Fibroblast of pulmonary artery (primary cell): ENCODE measurements around the gene PLCH2.

ENCODE experiments used
- DNase-seq: peaks from one replicate; pipeline ENCODE4 v3.0.0-alpha.2; 2010; ENCODE audit warnings: low read depth
- H3K4me3 ChIP-seq: replicated peaks from 2 replicates; pipeline ENCODE4 v1.5.1; 2011; ENCODE audit warnings: low read depth, mild to moderate bottlenecking, control low read depth, low read length, moderate library complexity
- TF ChIP-seq, protein P1 (sequence below): IDR thresholded peaks from 2 replicates; pipeline ENCODE4 v1.5.1; 2011; ENCODE audit warnings: mild to moderate bottlenecking, control low read depth, low read length, inconsistent platforms; ENCODE audit errors: missing control alignments

Gene PLCH2

GRCh38 chr1:2460996-2461751 is 14.9 kb upstream of the PLCH2 start:
- no peak overlapping the region for H3K4me3 ChIP-seq
- no peak for DNase-seq
- TF ChIP-seq, protein P1, sequence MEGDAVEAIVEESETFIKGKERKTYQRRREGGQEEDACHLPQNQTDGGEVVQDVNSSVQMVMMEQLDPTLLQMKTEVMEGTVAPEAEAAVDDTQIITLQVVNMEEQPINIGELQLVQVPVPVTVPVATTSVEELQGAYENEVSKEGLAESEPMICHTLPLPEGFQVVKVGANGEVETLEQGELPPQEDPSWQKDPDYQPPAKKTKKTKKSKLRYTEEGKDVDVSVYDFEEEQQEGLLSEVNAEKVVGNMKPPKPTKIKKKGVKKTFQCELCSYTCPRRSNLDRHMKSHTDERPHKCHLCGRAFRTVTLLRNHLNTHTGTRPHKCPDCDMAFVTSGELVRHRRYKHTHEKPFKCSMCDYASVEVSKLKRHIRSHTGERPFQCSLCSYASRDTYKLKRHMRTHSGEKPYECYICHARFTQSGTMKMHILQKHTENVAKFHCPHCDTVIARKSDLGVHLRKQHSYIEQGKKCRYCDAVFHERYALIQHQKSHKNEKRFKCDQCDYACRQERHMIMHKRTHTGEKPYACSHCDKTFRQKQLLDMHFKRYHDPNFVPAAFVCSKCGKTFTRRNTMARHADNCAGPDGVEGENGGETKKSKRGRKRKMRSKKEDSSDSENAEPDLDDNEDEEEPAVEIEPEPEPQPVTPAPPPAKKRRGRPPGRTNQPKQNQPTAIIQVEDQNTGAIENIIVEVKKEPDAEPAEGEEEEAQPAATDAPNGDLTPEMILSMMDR = no peak

GRCh38 chr1:2462819-2463218 is 13.3 kb upstream of the PLCH2 start:
- no peak for DNase-seq
- TF ChIP-seq, protein P1 = no peak
- H3K4me3 ChIP-seq = no peak overlapping the region

GRCh38 chr1:2463396-2463795 is 12.7 kb upstream of the PLCH2 start:
- TF ChIP-seq, protein P1 = no peak
- no peak for DNase-seq
- H3K4me3 ChIP-seq = no peak overlapping the region

GRCh38 chr1:2465371-2466269 is 10.5 kb upstream of the PLCH2 start:
- no peak overlapping the region for H3K4me3 ChIP-seq
- DNase-seq = no peak
- TF ChIP-seq, protein P1 = no peak

DNA sequence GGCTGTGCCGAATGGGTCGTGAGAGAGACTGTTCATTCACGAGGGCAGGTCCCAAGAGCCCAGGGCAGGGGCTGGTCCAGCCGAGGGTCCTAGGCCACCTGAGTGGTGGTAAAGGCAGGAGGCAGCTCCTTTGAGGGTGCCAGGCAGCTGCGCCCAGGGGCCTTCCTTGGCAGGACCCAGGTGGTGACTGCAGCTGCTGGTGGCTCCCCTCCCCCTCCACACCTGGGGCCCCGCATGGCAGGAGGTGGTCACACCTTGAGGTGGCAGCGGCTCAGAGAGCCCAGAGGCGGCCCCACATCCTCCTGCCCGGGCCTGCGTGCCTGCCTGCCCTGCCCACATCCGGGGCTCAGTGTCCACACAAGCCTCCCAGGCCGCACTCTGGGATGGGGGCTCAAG is 9.8 kb upstream of the PLCH2 start:
- H3K4me3 ChIP-seq = no peak overlapping the region
- no peak for DNase-seq
- TF ChIP-seq, protein P1 = no peak

GRCh38 chr1:2466958-2467554 is 9.0 kb upstream of the PLCH2 start:
- TF ChIP-seq, protein P1 = no peak
- H3K4me3 ChIP-seq = no peak overlapping the region
- no peak for DNase-seq
